Karpas-422 (cell line): ENCODE measurements around the gene LHX5. TPM values are rescaled to one million over a fixed set of nuclear protein-coding genes. Genes with fewer than 3 reads are reported as not detected.

Experiments
- DNase-seq: peaks from one replicate; pipeline ENCODE4 v3.0.0-alpha.2; 2015
- H2AFZ ChIP-seq: fragments of 200-600 bp; sonication (generic); 2 replicates; pipeline ENCODE4 v1.6.1; 2014; ENCODE audit warnings: antibody characterized with exemption, low read length, mixed read lengths
- H3K27ac ChIP-seq: fragments of 200-600 bp; sonication (generic); 2 replicates; pipeline ENCODE4 v1.5.1; 2014; ENCODE audit warnings: mild to moderate bottlenecking, low read length, moderate library complexity
- H3K27me3 ChIP-seq: fragments of 200-600 bp; sonication (generic); 2 replicates; pipeline ENCODE4 v1.6.1; 2014; ENCODE audit warnings: low read length, mixed read lengths
- H3K36me3 ChIP-seq: fragments of 200-600 bp; sonication (generic); 2 replicates; pipeline ENCODE4 v1.6.1; 2014; ENCODE audit warnings: low read length, mixed read lengths; ENCODE audit not compliant: insufficient read depth
- H3K4me1 ChIP-seq: fragments of 200-600 bp; sonication (generic); 2 replicates; pipeline ENCODE4 v1.6.1; 2014; ENCODE audit warnings: mild to moderate bottlenecking, low read length, mixed read lengths
- H3K4me2 ChIP-seq: fragments of 200-600 bp; sonication (generic); 2 replicates; pipeline ENCODE4 v1.6.1; 2014; ENCODE audit warnings: low read length, low read depth, mild to moderate bottlenecking; ENCODE audit not compliant: poor library complexity, severe bottlenecking
- H3K4me3 ChIP-seq: fragments of 200-600 bp; sonication (generic); 2 replicates; pipeline ENCODE4 v1.5.1; 2014; ENCODE audit warnings: mild to moderate bottlenecking, antibody characterized with exemption, low read length, mixed read lengths
- H3K79me2 ChIP-seq: fragments of 200-600 bp; sonication (generic); 2 replicates; pipeline ENCODE4 v1.6.1; 2014; ENCODE audit warnings: mild to moderate bottlenecking, low read length, mixed read lengths
- H3K9ac ChIP-seq: fragments of 200-600 bp; sonication (generic); 2 replicates; pipeline ENCODE4 v1.6.0; 2014; ENCODE audit warnings: low read length
- H3K9me2 ChIP-seq: fragments of 200-600 bp; sonication (generic), shearing (Covaris generic); replicated peaks from 2 replicates; pipeline ENCODE4 v1.6.0; 2014; ENCODE audit warnings: mild to moderate bottlenecking, low read length, moderate library complexity; ENCODE audit not compliant: insufficient read depth
- H3K9me3 ChIP-seq: fragments of 300-700, 200-600 bp; sonication (generic); 2 replicates; pipeline ENCODE4 v1.6.1; 2014; ENCODE audit warnings: low read length, mixed read lengths
- H4K20me1 ChIP-seq: fragments of 200-600 bp; sonication (generic); 2 replicates; pipeline ENCODE4 v1.6.1; 2014; ENCODE audit warnings: mild to moderate bottlenecking, antibody characterized with exemption, low read length, low read depth; ENCODE audit not compliant: insufficient read depth
- total RNA-seq: library from RNA; depleted of rRNA; stranded (reverse); fragments of >200 nt; shearing (Covaris generic); gene quantifications from 2 replicates; pipeline ENCODE4 v1.2.3, GENCODE V29; 2014; ENCODE audit warnings: low replicate concordance

The LHX5 gene
- total RNA-seq, 1 experiment from 2014 or later: not detected

GRCh38 chr12:113480336-113480971 is 8.8 kb upstream of the LHX5 start:
- no peaks in the 10 kb centered on the region for H3K9me2 ChIP-seq
- H3K9me3 ChIP-seq: no peaks in the 10 kb centered on the region
- DNase-seq: no peak
- H3K27ac ChIP-seq: no peak overlapping the region
- no peaks in the 10 kb centered on the region for H3K4me1 ChIP-seq
- H3K27me3 ChIP-seq: no peaks in the 10 kb centered on the region
- H3K9ac ChIP-seq: no peak overlapping the region
- no peaks in the 10 kb centered on the region for H3K79me2 ChIP-seq
- H3K4me2 ChIP-seq: no peak overlapping the region
- no peaks in the 10 kb centered on the region for H4K20me1 ChIP-seq
- no peak overlapping the region for H2AFZ ChIP-seq
- H3K36me3 ChIP-seq: no peaks in the 10 kb centered on the region
- no peak overlapping the region for H3K4me3 ChIP-seq

- Histone ChIP-seq H3K9me3 (no peaks in the 10 kb centered on the region), H3K9ac (no peak overlapping the region), H3K27me3 (no peaks in the 10 kb centered on the region), H2AFZ (no peak overlapping the region), H3K4me2 (no peak overlapping the region), H4K20me1 (no peaks in the 10 kb centered on the region), H3K79me2 (no peaks in the 10 kb centered on the region), H3K4me1 (no peaks in the 10 kb centered on the region), H3K36me3 (no peaks in the 10 kb centered on the region), H3K27ac (no peak overlapping the region), H3K9me2 (no peaks in the 10 kb centered on the region), H3K4me3 (no peak overlapping the region)
- DNase-seq: no peak
Observed at GRCh38 chr12:113479590-113480335, 8.1 kb upstream of the LHX5 start.

- no peaks in the 10 kb centered on the region for H3K9me2 ChIP-seq
- H3K9ac ChIP-seq: no peak overlapping the region
- no peaks in the 10 kb centered on the region for H3K27me3 ChIP-seq
- H3K9me3 ChIP-seq: no peaks in the 10 kb centered on the region
- no peak overlapping the region for H3K27ac ChIP-seq
- DNase-seq: no peak
- H3K4me1 ChIP-seq: no peaks in the 10 kb centered on the region
- no peaks in the 10 kb centered on the region for H4K20me1 ChIP-seq
- H3K79me2 ChIP-seq: no peaks in the 10 kb centered on the region
- no peak overlapping the region for H3K4me3 ChIP-seq
- no peak overlapping the region for H3K4me2 ChIP-seq
- no peaks in the 10 kb centered on the region for H3K36me3 ChIP-seq
- no peak overlapping the region for H2AFZ ChIP-seq
Observed at GRCh38 chr12:113479216-113479589, 7.5 kb upstream of the LHX5 start.

- H3K4me1 ChIP-seq: no peaks in the 10 kb centered on the region
- no peak overlapping the region for H3K9ac ChIP-seq
- no peak overlapping the region for H3K4me3 ChIP-seq
- no peaks in the 10 kb centered on the region for H3K27me3 ChIP-seq
- no peaks in the 10 kb centered on the region for H4K20me1 ChIP-seq
- no peaks in the 10 kb centered on the region for H3K36me3 ChIP-seq
- H3K79me2 ChIP-seq: no peaks in the 10 kb centered on the region
- no peaks in the 10 kb centered on the region for H3K9me2 ChIP-seq
- H2AFZ ChIP-seq: no peak overlapping the region
- H3K9me3 ChIP-seq: no peaks in the 10 kb centered on the region
- DNase-seq: no peak
- H3K27ac ChIP-seq: no peak overlapping the region
- H3K4me2 ChIP-seq: no peak overlapping the region
Observed at GRCh38 chr12:113478351-113479011, 6.8 kb upstream of the LHX5 start.

GRCh38 chr12:113477842-113478215 is 6.2 kb upstream of the LHX5 start:
- Histone ChIP-seq H3K4me3 (no peak overlapping the region), H3K27me3 (no peaks in the 10 kb centered on the region), H3K36me3 (no peaks in the 10 kb centered on the region), H4K20me1 (no peaks in the 10 kb centered on the region), H3K9me3 (no peaks in the 10 kb centered on the region), H3K9me2 (no peaks in the 10 kb centered on the region), H3K9ac (no peak overlapping the region), H3K79me2 (no peaks in the 10 kb centered on the region), H2AFZ (no peak overlapping the region), H3K27ac (no peak overlapping the region), H3K4me2 (no peak overlapping the region), H3K4me1 (no peaks in the 10 kb centered on the region)
- no peak for DNase-seq

GRCh38 chr12:113477171-113477841 is 5.6 kb upstream of the LHX5 start:
- Histone ChIP-seq H4K20me1 (no peaks in the 10 kb centered on the region), H3K36me3 (no peaks in the 10 kb centered on the region), H2AFZ (no peak overlapping the region), H3K9ac (no peak overlapping the region), H3K4me2 (no peak overlapping the region), H3K9me2 (no peaks in the 10 kb centered on the region), H3K4me1 (no peaks in the 10 kb centered on the region), H3K9me3 (no peaks in the 10 kb centered on the region), H3K79me2 (no peaks in the 10 kb centered on the region), H3K27ac (no peak overlapping the region), H3K27me3 (no peaks in the 10 kb centered on the region), H3K4me3 (no peak overlapping the region)
- no peak for DNase-seq

GRCh38 chr12:113476176-113476986 is 4.7 kb upstream of the LHX5 start:
- no peaks in the 10 kb centered on the region for H3K27me3 ChIP-seq
- H3K36me3 ChIP-seq: no peaks in the 10 kb centered on the region
- DNase-seq: no peak
- H3K9me2 ChIP-seq: no peaks in the 10 kb centered on the region
- no peaks in the 10 kb centered on the region for H3K79me2 ChIP-seq
- no peak overlapping the region for H3K9ac ChIP-seq
- H3K27ac ChIP-seq: no peak overlapping the region
- no peaks in the 10 kb centered on the region for H3K4me1 ChIP-seq
- H3K9me3 ChIP-seq: no peaks in the 10 kb centered on the region
- H2AFZ ChIP-seq: no peak overlapping the region
- H3K4me2 ChIP-seq: no peak overlapping the region
- H4K20me1 ChIP-seq: no peaks in the 10 kb centered on the region
- no peak overlapping the region for H3K4me3 ChIP-seq
